HepG2 (cell line): ENCODE results near the gene DDX24. TPM values are rescaled to one million over a fixed set of nuclear protein-coding genes. Genes with fewer than 3 reads are reported as not detected.
A peak's percentile ranks its signal among the peaks of the same experiment; 100 is the strongest.

Experiments
- ATAC-seq: fragments of 200-7000 bp; cut with Tn5 transposase; 3 replicates; pipeline ENCODE4 v1.9.1; 2020; ENCODE audit warnings: mild to moderate bottlenecking, moderate library complexity
- BruUV-seq: library from RNA; stranded (reverse); fragments of 400-500 nt; replicated peaks from 2 replicates; lab custom pipeline; 2021; lab: Mats Ljungman, UMichigan
- CTCF ChIA-PET: fragments of 300-600 bp; formaldehyde crosslinking; extraction: SDS; loops from one replicate; lab custom pipeline; 2021; ENCODE audit warnings: low total read pairs, inconsistent platforms, low intra/inter-chr PET ratio; lab: Yijun Ruan, JAX
- POLR2A ChIA-PET: fragments of 350-600 bp; sonication (Branson Sonifier 250); formaldehyde crosslinking; loops from one replicate; lab custom pipeline; 2020; ENCODE audit warnings: antibody characterized with exemption, inconsistent platforms; lab: Yijun Ruan, JAX
- DNase-seq: peaks from one replicate; pipeline ENCODE4 v3.0.0-alpha.2; 2015; ENCODE audit warnings: low spot score
- FAIRE-seq: peaks from 3 replicates; lab custom pipeline; 2011; peaks lifted over from hg19 to GRCh38; lab: Jason Lieb, UNC
- H2AFZ ChIP-seq: one replicate; pipeline ENCODE4 v1.6.1; 2011; ENCODE audit warnings: low read length, inconsistent platforms
- H3K27ac ChIP-seq: fragments of 300-600 bp; 3 replicates; pipeline ENCODE4 v1.8.0; 2011; ENCODE audit warnings: mixed run types, mild to moderate bottlenecking, mixed read lengths, low read length, inconsistent platforms; ENCODE audit not compliant: insufficient read depth; ENCODE audit errors: extremely low read length
- H3K27me3 ChIP-seq, 2 experiments: fragments of 200-600 bp in 1 of 2; 2 replicates in 1 of 2; 3 replicates in 1 of 2; pipeline versions ENCODE4 v1.6.0 to v1.8.0; 2011; ENCODE audit warnings: low read length in 2 of 2, mild to moderate bottlenecking in 2 of 2, moderate library complexity in 2 of 2, inconsistent platforms in 1 of 2; ENCODE audit not compliant: insufficient read depth in 2 of 2, control insufficient read depth in 1 of 2
- H3K36me3 ChIP-seq, 2 experiments: fragments of 200-600 bp in 1 of 2; replicated peaks in 1 of 2; 2 replicates in 1 of 2; 3 replicates in 1 of 2; pipeline versions ENCODE4 v1.5.1 to v1.8.0; 2011; ENCODE audit warnings: low read length in 2 of 2, inconsistent platforms in 1 of 2; ENCODE audit not compliant: insufficient read depth in 2 of 2, control insufficient read depth in 1 of 2
- H3K4me1 ChIP-seq: 2 replicates; pipeline ENCODE4 v1.5.1; 2012; ENCODE audit warnings: low read length, inconsistent platforms; ENCODE audit not compliant: insufficient read depth
- H3K4me2 ChIP-seq: 2 replicates; pipeline ENCODE4 v1.6.0; 2011; ENCODE audit warnings: low read depth, low read length, inconsistent platforms
- H3K4me3 ChIP-seq, 3 experiments: fragments of 200-600 bp in 1 of 3; sonication (generic), shearing (Covaris generic) in 1 of 3; replicated peaks in 1 of 3; 2 replicates each; pipeline ENCODE4 v1.5.1; 2011 to 2016; ENCODE audit warnings: low read length in 3 of 3, inconsistent platforms in 2 of 3, low read depth in 2 of 3, mild to moderate bottlenecking in 2 of 3, control low read depth in 1 of 3, mixed read lengths in 1 of 3; ENCODE audit not compliant: insufficient read depth in 1 of 3
- H3K79me2 ChIP-seq: one replicate; pipeline ENCODE4 v1.6.1; 2011; ENCODE audit warnings: low read length, inconsistent platforms; ENCODE audit not compliant: insufficient read depth
- H3K9ac ChIP-seq: 2 replicates; pipeline ENCODE4 v1.6.0; 2011; ENCODE audit warnings: mild to moderate bottlenecking, low read depth, low read length, inconsistent platforms; ENCODE audit not compliant: insufficient read depth
- H3K9me3 ChIP-seq: 2 replicates; pipeline ENCODE4 v1.5.1; 2012; ENCODE audit warnings: mild to moderate bottlenecking, low read length
- H4K20me1 ChIP-seq: 2 replicates; pipeline ENCODE4 v1.6.0; 2011; ENCODE audit warnings: inconsistent platforms, mild to moderate bottlenecking, low read length, moderate library complexity; ENCODE audit not compliant: insufficient read depth
- ADNP ChIP-seq: sonication (generic); formaldehyde crosslinking; IDR thresholded peaks from 2 replicates; pipeline ENCODE4 v1.4.0; 2020; ENCODE audit warnings: missing genetic modification reagents
- BATF2 ChIP-seq: sonication (generic); formaldehyde crosslinking; IDR thresholded peaks from 2 replicates; pipeline ENCODE4 v1.8.0; 2022; ENCODE audit warnings: mild to moderate bottlenecking, missing genetic modification reagents, moderate library complexity
- GABPB1 ChIP-seq: IDR thresholded peaks from 2 replicates; pipeline ENCODE4 v1.6.1; 2016; ENCODE audit warnings: mild to moderate bottlenecking, missing genetic modification reagents, moderate library complexity, missing compliant biosample characterization
- HNRNPK ChIP-seq: fragments of 200-400 bp; formaldehyde crosslinking; IDR thresholded peaks from 2 replicates; pipeline ENCODE4 v1.6.1; 2018; ENCODE audit warnings: low read length, low read depth, moderate library complexity, mild to moderate bottlenecking; ENCODE audit not compliant: poor library complexity, severe bottlenecking
- RCOR2 ChIP-seq: IDR thresholded peaks from 2 replicates; pipeline ENCODE4 v1.6.1; 2016; ENCODE audit warnings: missing biosample characterization, missing genetic modification reagents
- RERE ChIP-seq: IDR thresholded peaks from 2 replicates; pipeline ENCODE4 v1.6.1; 2016; ENCODE audit warnings: low read depth, missing genetic modification reagents, missing compliant biosample characterization
- RFX1 ChIP-seq: fragments of 450-650 bp; IDR thresholded peaks from 2 replicates; pipeline ENCODE4 v1.6.1; 2017
- SALL1 ChIP-seq: sonication (generic); formaldehyde crosslinking; IDR thresholded peaks from 2 replicates; pipeline ENCODE4 v1.8.0; 2022; ENCODE audit warnings: mild to moderate bottlenecking, missing genetic modification reagents
- SP2 ChIP-seq: sonication (generic); formaldehyde crosslinking; IDR thresholded peaks from 2 replicates; pipeline ENCODE4 v1.5.1; 2020; ENCODE audit warnings: mild to moderate bottlenecking, missing genetic modification reagents
- SRSF9 ChIP-seq: fragments of 200-400 bp; formaldehyde crosslinking; IDR thresholded peaks from 2 replicates; pipeline ENCODE4 v1.6.1; 2018; ENCODE audit warnings: borderline replicate concordance, mild to moderate bottlenecking, low read depth, low read length; ENCODE audit not compliant: insufficient read depth, poor library complexity, severe bottlenecking
- YEATS2 ChIP-seq: sonication (generic); formaldehyde crosslinking; IDR thresholded peaks from 2 replicates; pipeline ENCODE4 v1.4.0; 2020; ENCODE audit warnings: missing genetic modification reagents, borderline replicate concordance
- ZBTB38 ChIP-seq: sonication (generic); formaldehyde crosslinking; IDR thresholded peaks from 2 replicates; pipeline ENCODE4 v1.5.1; 2020; ENCODE audit warnings: mild to moderate bottlenecking, missing genetic modification reagents
- ZNF251 ChIP-seq: sonication (generic); formaldehyde crosslinking; IDR thresholded peaks from 2 replicates; pipeline ENCODE4 v1.9.0; 2021; ENCODE audit warnings: mild to moderate bottlenecking, missing genetic modification reagents
- ZNF317 ChIP-seq: sonication (generic); formaldehyde crosslinking; IDR thresholded peaks from 2 replicates; pipeline ENCODE4 v1.5.0; 2020; ENCODE audit warnings: mild to moderate bottlenecking, missing genetic modification reagents
- ZNF567 ChIP-seq: sonication (generic); formaldehyde crosslinking; IDR thresholded peaks from 2 replicates; pipeline ENCODE4 v1.8.1; 2023; ENCODE audit warnings: mild to moderate bottlenecking, missing genetic modification reagents, borderline replicate concordance
- ZNF577 ChIP-seq: sonication (generic); formaldehyde crosslinking; IDR thresholded peaks from 2 replicates; pipeline ENCODE4 v1.4.0; 2020; ENCODE audit warnings: mild to moderate bottlenecking, low read depth, missing genetic modification reagents, borderline replicate concordance
- ZNF7 ChIP-seq: IDR thresholded peaks from 2 replicates; pipeline ENCODE4 v1.6.1; 2016; ENCODE audit warnings: missing biosample characterization, missing genetic modification reagents
- WGBS: methylation state at CpG from one replicate; pipeline ENCODE4 v1.1.6; 2017; ENCODE audit warnings: low lambda C conversion rate; 5-methylcytosine and 5-hydroxymethylcytosine counted together
- in situ Hi-C: cut with HindIII; loops from 2 replicates; pipeline ENCODE4 v1.10.0; 2017; ENCODE audit warnings: low pct_unique_long_range_greater_than_20kb; ENCODE audit not compliant: extremely low pct_ligation_motif_present
- intact Hi-C: fragments of 100-400 bp; cut with micrococcal nuclease; formaldehyde crosslinking; loops from one replicate; pipeline ENCODE4 v1.10.0; 2022; ENCODE audit not compliant: unreplicated experiment
- polyA plus RNA-seq, 8 experiments: library from polyadenylated mRNA; depleted of rRNA in 3 of 8; stranded (reverse) in 7 of 8; unstranded in 1 of 8; fragments of >200 nt; fragmentation: Illumina TruSeq in 4 of 8; extraction: Trizol in 4 of 8; gene quantifications; 2 replicates each; pipeline versions ENCODE4 v1.2.1 to v1.2.3, GENCODE V29; 2011 to 2016; ENCODE audit warnings: low read depth in 4 of 8, missing spikeins in 1 of 8, mixed read lengths in 1 of 8; ENCODE audit not compliant: insufficient read depth in 1 of 8
- total RNA-seq, 5 experiments: library from RNA; depleted of rRNA; stranded (reverse); fragments of >200 nt; fragmentation: Illumina TruSeq; extraction: Trizol; gene quantifications; 2 replicates each; pipeline ENCODE4 v1.2.3, GENCODE V29; 2016; ENCODE audit warnings: low read depth in 1 of 5

DDX24 gene
- total and polyA plus RNA-seq, 2 of the 13 experiments (the other 11 are each of a cell fraction or from before 2014, with no cell fraction given), result 67.3 to 149 TPM

GRCh38 chr14:94129111-94129757, 48.2 kb upstream of the DDX24 start, which contains the start of gene IFI27L2 (continued):
- TF ChIP-seq SRSF9 (no peak), GABPB1 (CRISPR knock-in tag) (peak; percentile 29; the same call in 1 of the 2 replicates), ZNF251 (no peak), BATF2 (CRISPR knock-in tag) (no peak), ADNP (CRISPR knock-in tag) (no peak), SALL1 (CRISPR knock-in tag) (0 out of 2 replicates have a peak, but pooled peaks have one; percentile 17), HNRNPK (peak; percentile 18), ZBTB38 (CRISPR knock-in tag) (no peak)
- TF ChIP-seq, all 625 proteins: peak for 11

- POLR2A ChIA-PET, result interaction anchor here (1.4 kb wide), 1 partner anchor 77 kb away, joined by 3 read pairs; no protein-coding TSS in a partner anchor
- intact Hi-C loops (loop anchor here (5.0 kb wide), 1 partner anchor 46 kb away; the partner anchor contains the start of genes DDX24 and IFI27L1), in situ Hi-C loops (no loop called here)
- H3K27me3 ChIP-seq, result peaks cover 2 to 20% of the 10 kb centered on the region in 2 experiments
- H3K4me2 ChIP-seq, result no peak overlapping the region
- ATAC-seq (peak; percentile 11; the same call in 1 of the 3 replicates), FAIRE-seq (no peak), DNase-seq (no peak)
- CTCF ChIA-PET, result no interaction called here
- no peaks in the 10 kb centered on the region for H3K36me3 ChIP-seq
- H3K4me3 ChIP-seq, result no peak overlapping the region
- 59% methylated on average over 8 of the region's 14 CpGs for WGBS
- no peak overlapping the region for H3K27ac ChIP-seq
- no TSS peak for BruUV-seq
- H2AFZ ChIP-seq, result no peak overlapping the region
- H3K9ac ChIP-seq, result no peak overlapping the region
- no peaks in the 10 kb centered on the region for H4K20me1 ChIP-seq
- peaks cover 32% of the 10 kb centered on the region for H3K4me1 ChIP-seq
- no peaks in the 10 kb centered on the region for H3K9me3 ChIP-seq
- no peaks in the 10 kb centered on the region for H3K79me2 ChIP-seq
- TF ChIP-seq ZNF577 (CRISPR knock-in tag), result no peak
- TF ChIP-seq YEATS2 (CRISPR knock-in tag), result no peak
- TF ChIP-seq RERE (CRISPR knock-in tag), result no peak
- no peak for TF ChIP-seq ZNF7 (CRISPR knock-in tag)
- no peak for TF ChIP-seq SRSF9
- TF ChIP-seq RCOR2 (CRISPR knock-in tag), result no peak
- no peak for TF ChIP-seq RFX1
- no peak for TF ChIP-seq SP2
- TF ChIP-seq ZNF567 (CRISPR knock-in tag), result no peak
- no peak for TF ChIP-seq ZNF317
These were observed 47.3 kb upstream of the DDX24 start for GRCh38 chr14:94128216-94128839.
